GOT3 (cell line): ENCODE measurements around the gene SLC12A5.
"Not testable (repeated sequence)": the region's sequence is repeated elsewhere in the genome, so short reads cannot be mapped to it uniquely, and the experiment has no call there.

Source experiments
- DNase-seq: peaks from one replicate; lab custom pipeline; 2025; ENCODE audit warnings: mixed read lengths; lab: John Stamatoyannopoulos, UW

Gene SLC12A5

GRCh38 chr20:46028772-46029371 is at the start of gene SLC12A5:
Gene SLC12A5 (plus strand): TSS chr20:46029215. CDS start chr20:46029345, 130 bp downstream.
- no peak for DNase-seq

- DNase-seq = no peak
Measured at GRCh38 chr20:45981261-45981660, 47.8 kb upstream of the SLC12A5 start.

DNA sequence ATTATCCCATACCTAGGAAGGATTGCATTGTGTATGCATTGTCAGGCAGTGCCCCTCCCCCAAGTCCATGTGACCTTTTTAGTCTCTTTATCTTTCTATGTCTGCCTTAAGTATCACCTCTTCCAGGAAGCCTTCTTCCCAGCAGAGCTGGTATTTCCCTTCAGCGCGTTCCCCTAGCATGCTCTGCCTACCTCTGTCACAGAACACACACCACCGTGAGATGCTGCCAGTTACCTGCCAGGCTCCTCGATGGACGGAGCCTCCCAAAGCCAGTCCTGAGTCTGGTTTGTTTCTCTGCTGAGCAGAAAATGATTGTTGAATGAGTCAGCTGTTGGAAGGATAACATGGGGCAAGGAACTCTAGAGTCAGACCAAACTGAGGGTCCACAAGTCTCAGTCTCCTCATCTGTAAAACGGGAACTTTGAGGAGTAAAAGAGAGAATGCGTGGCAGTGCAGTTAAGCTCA is 45.7 kb upstream of the SLC12A5 start:
- DNase-seq = no peak

- DNase-seq = no peak
Measured at GRCh38 chr20:45985573-45985972, 43.4 kb upstream of the SLC12A5 start.

- no peak for DNase-seq
Measured at GRCh38 chr20:45987108-45987780, 41.8 kb upstream of the SLC12A5 start.

DNA sequence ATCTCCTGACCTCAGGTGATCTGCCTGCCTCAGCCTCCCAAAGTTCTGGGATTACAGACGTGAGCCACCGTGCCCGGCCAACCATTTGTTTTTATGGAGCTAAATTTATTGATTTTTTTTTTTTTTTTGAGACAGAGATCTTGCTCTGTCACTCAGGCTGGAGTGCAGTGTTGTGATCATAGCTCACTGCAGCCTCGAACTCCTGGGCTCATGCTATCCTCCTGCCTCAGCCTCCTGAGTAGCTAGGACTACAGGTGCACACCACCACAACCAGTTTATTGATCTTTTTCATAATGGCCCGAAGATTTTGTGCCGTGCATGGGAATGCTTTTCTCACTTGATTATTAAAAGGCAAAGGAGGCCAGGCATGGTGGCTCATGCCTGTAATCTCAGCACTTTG is 40.2 kb upstream of the SLC12A5 start:
- not testable (repeated sequence) for DNase-seq

GRCh38 chr20:45991616-45992015 is 37.4 kb upstream of the SLC12A5 start:
- no peak for DNase-seq

DNA sequence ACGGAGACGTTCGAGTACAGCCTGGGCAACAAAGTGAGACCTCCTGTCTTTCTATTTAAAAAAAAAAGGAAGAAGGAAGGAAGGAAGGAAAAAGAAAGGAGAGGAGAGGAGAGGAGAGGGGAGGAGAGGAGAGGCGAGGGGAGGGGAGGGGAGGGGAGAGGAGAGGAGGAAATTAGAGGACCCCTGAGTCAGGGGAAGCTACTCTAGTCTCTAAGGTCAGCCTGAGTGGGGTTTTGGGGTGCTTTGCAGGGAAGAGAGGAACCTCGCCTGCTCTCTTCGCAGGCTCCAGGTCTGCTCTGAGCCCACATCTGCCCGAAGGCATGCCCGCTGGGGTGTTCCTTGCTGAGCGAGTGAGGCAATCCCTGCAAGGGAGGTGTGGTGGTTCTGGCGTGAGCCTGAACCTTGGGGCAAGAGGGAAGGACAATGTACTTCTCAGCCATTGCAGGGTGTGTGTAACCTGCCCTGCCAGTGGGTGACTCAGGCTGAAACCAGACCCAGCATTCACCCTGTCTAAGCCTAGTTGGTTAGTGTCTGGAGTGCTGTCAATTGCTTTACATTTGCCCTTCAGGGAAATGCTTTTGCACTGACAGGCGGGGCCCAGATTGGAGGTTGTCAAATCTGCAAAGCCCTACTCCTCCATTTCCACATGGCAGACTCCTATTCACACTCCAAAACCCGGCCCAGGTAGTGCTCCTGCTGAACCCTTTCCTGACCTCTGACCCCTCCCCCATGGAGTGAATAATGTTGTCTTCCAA is 35.6 kb upstream of the SLC12A5 start:
- DNase-seq = no peak

DNA sequence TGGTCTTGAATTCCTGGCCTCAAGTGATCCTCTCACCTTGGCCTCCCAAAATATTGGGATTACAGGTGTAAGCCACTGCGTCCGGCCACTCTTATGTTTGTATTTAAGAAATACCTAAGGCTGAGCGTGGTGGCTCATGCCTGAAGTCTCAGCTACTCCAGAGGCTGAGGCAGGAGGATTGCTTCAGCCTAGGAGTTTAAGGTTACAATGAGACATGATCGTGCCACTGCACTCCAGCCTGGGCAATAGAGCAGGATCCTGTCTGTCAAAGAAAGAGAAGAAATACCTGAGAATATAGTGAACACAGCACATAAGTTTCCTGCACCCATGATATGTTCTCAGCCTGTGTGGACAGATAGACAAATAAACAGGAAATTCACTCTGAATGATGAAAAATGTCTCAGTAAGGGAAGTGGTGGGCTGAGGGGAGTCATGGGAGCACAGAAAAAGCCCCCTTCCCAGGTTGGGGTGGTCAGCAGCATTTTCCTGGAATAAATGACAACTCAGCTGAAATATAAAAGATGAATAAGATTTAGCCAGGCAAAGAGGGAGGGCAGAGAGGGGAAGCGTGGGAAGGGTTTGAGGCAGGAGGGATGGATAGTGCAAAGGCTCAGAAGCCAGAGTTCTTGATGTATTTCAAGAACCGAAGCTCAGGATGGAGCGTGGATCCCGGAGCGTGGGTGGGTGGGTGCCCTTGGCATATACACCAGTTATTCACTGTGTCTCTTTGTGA is 34.1 kb upstream of the SLC12A5 start:
- DNase-seq = no peak

DNA sequence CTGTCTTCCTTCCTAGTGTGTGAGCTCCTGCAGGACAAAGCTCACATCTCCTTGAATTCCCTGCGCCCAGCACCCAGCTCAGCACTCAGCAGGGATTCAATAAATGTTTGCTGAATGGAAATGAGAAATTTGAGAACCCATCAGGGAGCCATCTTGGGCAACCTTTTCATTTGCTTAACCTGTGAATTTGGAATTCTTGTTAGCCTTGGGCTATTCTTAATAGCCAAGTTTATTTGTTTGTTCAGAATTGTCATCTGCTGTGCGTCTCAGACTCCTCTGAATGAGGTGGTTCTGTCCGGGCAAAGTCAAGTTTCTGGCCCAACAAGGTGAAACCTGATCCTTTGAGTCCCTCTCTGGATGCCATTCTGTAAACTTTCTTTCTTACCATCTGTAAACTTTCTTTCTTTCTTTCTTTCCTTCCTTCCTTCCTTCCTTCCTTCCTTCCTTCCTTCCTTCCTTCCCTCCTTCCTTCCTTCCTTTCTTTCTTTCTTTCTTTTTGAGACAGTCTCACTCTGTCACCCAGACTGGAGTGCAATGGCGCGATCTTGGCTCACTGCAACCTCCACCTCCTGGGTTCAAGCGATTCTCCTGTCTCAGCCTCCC is 33.4 kb upstream of the SLC12A5 start:
- not testable (repeated sequence) for DNase-seq

DNA sequence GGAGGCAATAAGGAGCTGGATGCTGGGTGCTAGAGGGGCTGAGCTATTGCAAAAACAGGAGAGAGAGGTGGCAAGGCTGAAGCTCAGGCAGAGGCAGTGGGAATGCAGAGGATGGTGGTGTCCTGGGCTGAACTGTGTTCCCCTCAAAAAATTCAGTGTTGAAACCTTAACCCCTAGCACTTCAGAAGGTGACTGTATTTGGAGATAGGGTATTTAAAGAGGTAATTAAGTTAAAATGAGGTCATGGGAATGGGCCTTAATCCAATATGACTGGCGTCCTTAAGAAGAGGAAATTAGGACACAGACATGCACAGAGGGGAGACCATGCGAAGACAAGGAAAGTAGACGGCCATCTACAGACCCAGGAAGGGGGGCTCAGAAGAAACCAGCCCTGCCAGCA is 31.8 kb upstream of the SLC12A5 start:
- DNase-seq = no peak

GRCh38 chr20:45998337-45998736 is 30.7 kb upstream of the SLC12A5 start:
- no peak for DNase-seq

GRCh38 chr20:45998761-45999160 is 30.3 kb upstream of the SLC12A5 start:
- DNase-seq = no peak

DNA sequence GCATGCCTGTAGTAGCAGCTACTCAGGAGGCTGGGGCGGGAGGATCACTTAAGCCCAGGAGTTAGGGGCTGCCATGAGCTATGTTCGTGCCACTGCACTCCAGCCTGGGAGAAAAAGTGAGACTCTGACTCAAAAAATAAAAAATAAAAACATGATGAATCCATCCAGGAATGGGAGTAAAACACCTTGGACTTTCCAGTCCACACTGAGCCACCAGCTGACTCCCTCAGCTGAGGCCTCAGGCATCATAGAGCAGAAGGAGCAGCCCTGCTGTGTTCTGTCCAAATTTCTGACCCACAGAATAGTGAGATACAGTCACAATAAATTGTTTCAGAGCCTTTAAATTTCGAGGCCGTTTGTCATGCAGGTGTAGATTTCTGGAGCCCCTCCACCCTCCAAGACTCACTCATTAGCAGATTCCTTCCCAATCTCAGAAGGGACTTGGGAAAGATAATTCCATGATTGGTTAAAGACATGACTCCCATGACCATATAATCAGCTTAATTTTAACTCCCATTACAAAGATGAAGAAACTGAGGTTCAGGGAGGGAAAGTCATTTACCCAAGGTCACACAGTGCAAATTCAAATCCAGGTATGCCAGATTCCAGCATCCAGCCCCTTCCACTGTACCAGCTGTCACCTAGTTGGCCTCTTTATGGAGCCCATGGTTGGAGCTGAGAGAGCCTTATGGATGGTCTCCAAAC is 29.3 kb upstream of the SLC12A5 start:
- DNase-seq = no peak

DNA sequence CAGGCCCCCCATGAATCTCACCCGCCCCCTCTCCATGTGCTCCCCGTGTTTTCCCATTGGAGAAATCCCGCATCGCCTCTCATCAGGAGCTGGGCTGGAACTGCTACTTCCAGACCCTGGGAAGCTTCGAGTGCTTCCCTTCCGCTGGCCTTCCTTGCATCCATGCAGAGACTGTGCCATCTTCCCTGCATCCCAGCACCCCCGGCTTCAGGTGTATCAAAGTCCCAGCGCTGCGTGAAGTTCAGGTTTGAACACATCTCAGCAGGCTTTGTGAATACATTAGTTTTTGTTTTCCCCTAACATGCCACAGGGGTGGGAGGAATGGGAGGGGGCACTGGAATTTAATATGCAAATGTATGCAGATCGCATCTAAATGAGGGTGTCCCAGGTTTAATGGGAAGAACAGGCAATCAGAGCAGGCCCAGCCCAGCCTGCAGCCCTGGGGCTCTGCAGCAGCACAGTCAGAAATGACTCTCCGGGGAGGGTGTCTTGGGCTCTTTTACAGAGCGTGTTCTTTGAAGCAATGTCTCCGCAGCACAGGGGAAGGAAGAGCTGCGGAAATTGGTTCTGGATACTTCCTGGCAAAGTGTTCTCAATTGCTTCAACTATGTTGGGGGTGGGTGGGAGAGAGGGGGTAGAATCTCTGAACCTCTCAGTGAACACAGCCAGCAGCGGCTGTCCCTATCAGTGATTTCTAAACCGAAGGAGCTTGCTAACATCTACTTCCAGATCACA is 28.6 kb upstream of the SLC12A5 start:
- DNase-seq = no peak

DNA sequence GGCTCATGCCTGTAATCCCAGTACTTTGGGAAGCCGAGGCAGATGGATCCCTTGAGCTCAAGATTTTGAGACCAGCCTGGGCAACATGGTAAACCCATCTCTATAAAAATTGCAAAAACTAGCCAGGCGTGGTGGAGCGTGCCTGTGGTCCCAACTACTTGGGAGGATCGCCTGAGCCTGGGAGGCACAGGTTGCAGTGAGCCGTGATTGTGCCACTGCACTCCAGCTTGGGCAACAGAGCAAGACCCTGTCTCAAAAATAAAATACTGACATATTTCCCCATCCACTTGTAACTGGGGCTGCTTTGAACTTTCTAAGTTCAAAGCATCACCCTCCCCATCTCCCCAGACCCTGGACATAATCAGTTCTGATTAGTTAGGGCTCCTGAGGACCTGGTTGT is 27.5 kb upstream of the SLC12A5 start:
- DNase-seq = no peak

DNA sequence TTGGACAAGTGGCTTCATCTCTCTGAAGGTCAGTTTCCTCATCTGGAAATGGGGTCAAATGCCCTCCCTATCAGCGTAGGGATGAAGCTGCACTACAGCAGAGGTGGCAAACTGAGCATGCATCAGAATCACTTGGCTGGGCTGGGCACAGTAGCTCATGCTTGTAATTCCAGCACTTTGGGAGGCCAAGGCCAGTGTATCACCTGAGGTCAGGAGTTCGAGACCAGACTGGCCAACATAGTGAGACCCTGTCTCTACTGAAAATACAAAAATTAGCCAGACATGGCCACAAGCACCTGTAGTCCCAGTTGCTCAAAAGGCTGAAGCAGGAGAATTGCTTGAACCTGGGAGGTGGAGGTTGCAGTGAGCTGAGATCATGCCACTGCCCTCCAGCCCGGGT is 27.0 kb upstream of the SLC12A5 start:
- DNase-seq = no peak

DNA sequence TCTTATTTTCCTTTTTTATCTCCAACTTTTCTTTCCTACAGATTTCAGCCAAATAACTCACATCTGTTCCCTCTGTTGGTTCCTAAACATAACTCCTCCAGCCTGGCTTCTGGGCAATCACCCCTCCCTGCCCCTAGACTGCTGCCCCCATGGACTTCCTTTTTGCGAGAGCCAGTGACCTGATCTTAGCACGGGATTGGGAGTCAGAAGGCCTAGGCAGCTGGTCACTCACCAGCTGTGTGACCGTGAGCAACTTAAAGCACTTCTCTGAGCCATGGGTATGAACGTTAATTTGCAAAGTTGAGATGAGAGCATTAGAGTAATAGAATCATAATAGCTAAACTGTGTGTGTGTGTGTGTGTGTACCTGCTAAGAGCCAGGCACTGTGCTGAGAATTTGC is 24.8 kb upstream of the SLC12A5 start:
- no peak for DNase-seq

GRCh38 chr20:46004889-46005473 is 24.0 kb upstream of the SLC12A5 start:
- no peak for DNase-seq

DNA sequence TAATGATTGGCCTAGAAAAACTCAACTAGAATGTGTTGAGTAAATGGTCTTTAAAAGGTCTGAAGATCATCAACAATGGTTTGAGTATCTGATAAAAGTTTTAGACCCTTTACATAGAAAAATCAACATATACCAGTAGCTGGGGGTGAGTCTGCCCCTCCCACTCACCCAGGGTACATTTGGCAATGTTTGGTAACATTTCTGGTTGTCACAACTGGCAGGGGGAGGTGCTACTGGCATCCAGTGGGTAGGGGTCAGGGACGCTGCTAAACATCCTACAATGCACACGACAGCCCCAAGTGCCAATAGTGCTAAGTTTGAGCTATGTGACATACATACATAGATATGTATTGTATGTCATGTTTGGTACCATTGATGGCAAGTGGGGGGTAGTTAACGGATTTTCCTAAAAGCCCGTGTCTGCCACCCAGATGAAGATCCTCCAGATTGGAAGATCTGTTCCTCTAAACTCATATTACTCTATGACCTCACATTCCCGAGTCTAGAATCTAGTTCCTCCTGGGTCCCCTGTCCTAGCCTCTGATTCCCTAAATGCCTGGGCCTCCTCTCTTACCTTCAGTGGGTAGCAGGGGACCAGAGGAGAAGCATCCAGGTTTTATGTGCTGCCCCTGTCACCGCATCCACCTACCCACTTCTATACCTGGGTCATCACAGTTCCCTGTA is 22.9 kb upstream of the SLC12A5 start:
- DNase-seq = no peak
